NCI-H460 (cell line): ENCODE results near the gene EIF3I. TPM values are rescaled to one million over a fixed set of nuclear protein-coding genes. Genes with fewer than 3 reads are reported as not detected.
A peak's percentile ranks its signal among the peaks of the same experiment; 100 is the strongest.

ENCODE experiments used
- DNase-seq: peaks from one replicate; pipeline ENCODE4 v3.0.0-alpha.2; 2016; ENCODE audit warnings: low read depth; ENCODE audit errors: extremely low read depth
- total RNA-seq: library from RNA; depleted of rRNA; stranded (reverse); fragments of >200 nt; shearing (Covaris generic); gene quantifications from 2 replicates; pipeline ENCODE4 v1.2.3, GENCODE V29; 2014

EIF3I gene
- total RNA-seq, 1 experiment from 2014 or later, result 288 TPM

DNA sequence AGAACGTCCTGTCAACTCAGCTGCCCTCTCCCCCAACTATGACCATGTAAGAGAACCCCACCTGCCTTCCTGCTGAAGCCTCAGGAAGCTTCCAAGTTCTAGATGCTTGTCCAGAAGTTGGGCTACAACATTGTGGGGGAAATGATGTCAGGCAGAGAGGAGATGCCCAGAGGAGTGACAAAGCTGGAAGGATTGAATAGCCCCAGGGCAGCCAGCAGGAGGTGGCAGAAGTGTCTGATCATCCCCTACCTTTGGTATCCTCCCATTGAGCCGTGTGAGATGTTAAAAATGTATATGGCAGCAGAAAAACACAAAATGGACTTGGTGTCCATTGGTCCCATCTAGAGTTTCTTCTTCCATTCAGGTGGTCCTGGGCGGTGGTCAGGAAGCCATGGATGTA, 6.6 kb downstream of the EIF3I start:
- no peak for DNase-seq

DNA sequence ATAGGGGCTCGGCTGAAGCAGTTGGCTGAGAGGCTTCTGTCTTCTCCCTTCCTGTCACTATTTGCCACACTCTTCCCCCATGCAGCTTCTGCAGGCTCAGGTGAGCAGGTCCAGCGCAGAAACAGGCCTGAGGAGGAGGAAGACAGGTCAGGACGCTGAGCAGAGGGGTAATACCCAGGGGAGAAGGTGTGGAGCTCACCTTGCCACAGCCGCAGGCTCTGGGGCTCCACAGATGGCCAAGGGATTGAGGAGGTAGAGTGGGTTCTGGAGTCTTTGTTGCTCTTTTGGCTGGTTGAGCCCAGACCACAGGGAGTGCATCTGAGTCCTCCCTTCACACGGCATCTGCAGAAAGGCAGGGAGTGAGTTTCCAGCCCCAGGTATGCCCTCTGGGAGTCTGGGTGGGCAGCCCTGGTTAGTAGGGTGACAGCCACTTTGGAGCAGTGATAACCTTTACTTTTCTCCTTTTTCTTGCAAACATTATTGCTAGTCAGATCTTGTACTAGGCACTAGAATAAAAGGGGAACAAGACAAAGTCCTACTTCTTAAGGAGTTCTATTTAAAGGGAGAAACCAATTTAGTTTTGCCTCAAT, 9.7 kb downstream of the EIF3I start:
- no peak for DNase-seq

- no peak for DNase-seq
These were observed 10.5 kb downstream of the EIF3I start for GRCh38 chr1:32232558-32233304.

DNA sequence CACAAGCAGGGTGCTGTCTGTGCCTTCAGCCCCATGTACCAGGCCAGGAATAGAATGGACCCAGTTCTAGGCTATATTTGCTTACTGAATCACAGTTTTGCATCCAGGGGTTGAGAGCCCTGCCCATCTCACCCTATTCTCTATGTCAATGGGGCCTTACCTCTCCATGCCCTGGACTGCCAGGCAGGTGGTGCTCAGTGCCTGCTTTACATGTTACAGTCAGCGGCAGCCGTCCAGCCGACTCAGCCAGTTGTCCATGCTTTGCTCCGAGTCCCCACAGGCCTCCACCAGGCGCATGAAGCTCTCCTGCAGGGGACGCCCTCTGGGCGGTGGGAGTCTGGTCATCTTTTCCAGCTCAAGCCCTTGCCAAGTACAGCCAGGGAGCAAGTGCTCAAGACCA, 12.6 kb downstream of the EIF3I start:
- DNase-seq, result no peak

GRCh38 chr1:32239337-32239736, 17.1 kb downstream of the EIF3I start:
- no peak for DNase-seq

DNA sequence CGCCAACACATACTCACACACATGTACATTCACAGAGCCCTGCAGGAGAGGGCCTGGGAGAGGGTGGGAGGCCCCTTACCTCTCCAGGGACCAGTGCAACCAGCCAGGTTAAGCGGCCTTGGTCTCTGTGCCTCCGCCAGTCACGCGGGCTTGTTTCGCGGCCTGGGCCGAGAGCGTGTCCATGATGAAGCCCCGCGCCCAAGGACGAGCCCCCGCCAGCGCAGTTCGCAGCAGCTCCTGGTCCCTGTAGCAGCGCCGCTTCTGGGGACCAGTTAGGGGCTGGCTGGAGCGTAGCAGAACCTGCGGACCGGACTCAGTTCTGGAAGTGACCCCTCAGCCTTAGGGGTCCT, 17.6 kb downstream of the EIF3I start:
- DNase-seq, result no peak

- no peak for DNase-seq
These were observed 18.1 kb downstream of the EIF3I start for GRCh38 chr1:32240140-32240951.

DNA sequence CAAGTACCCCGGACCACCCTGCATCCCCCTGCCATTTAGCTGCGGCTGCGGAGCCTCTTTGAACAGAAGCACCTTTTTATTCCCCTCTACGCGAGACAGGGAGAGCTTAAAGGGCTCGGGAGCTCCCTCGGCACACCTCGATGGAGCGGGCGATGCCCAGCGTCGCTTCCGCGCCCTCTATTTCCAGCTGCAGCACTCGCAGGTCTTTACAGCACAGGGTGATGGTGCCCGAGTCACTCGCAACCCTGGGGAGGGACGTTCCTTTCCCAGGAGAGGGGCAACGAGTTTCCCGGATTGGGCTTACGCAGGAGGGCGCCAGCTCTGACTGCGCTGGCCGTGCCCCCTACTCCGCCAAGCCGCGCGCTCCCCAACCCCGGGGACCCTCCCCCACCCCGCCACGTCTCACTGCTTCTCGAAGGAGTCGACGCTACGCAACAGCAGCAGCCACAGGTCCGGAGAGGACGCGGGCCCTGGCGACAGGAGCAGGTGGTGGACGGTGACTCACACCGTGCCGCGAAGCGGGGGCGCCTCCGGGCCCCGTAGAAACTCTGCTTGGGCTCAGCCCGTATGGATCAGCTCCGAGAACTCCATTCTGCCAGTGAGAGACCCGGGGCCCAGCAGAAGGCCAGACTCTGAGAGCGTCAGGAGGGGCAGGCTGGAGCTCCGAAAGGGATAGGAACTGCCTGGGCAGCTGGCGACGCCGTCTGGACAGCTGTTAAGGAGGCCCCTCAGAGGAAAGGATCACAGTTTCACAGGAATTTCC, 19.0 kb downstream of the EIF3I start:
- DNase-seq, result no peak

- no peak for DNase-seq
These were observed 20.2 kb downstream of the EIF3I start for GRCh38 chr1:32242341-32242851.

- no peak for DNase-seq
These were observed 24.7 kb downstream of the EIF3I start, which contains the start of gene FAM167B for GRCh38 chr1:32246888-32247273. Gene FAM167B (plus strand): TSS chr1:32247222. CDS start chr1:32247422, 200 bp downstream.

DNA sequence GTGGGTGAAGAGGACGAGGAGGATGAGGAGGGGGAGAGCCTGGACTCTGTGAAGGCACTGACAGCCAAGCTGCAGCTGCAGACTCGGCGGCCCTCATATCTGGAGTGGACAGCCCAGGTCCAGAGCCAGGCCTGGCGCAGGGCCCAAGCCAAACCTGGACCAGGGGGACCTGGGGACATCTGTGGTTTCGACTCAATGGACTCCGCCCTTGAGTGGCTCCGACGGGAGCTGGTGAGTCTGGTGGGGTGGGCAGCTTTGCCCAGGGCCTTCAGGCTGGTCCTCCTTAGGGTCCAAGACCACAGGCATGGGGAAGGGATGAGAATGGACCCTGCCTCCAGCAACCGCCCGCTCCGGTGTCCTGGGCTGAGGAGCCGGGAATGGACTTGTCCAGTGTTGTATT, 25.2 kb downstream of the EIF3I start:
- DNase-seq, result no peak

- peak; percentile 52 for DNase-seq
These were observed 26.0 kb downstream of the EIF3I start for GRCh38 chr1:32247983-32248889.

GRCh38 chr1:32249831-32250525, 27.8 kb downstream of the EIF3I start:
- DNase-seq, result no peak

GRCh38 chr1:32250893-32251716, 28.9 kb downstream of the EIF3I start, which contains the start of gene LCK:
Gene LCK (plus strand): TSS chr1:32251265. CDS start chr1:32274330, 23,065 bp downstream.
- DNase-seq, result no peak

DNA sequence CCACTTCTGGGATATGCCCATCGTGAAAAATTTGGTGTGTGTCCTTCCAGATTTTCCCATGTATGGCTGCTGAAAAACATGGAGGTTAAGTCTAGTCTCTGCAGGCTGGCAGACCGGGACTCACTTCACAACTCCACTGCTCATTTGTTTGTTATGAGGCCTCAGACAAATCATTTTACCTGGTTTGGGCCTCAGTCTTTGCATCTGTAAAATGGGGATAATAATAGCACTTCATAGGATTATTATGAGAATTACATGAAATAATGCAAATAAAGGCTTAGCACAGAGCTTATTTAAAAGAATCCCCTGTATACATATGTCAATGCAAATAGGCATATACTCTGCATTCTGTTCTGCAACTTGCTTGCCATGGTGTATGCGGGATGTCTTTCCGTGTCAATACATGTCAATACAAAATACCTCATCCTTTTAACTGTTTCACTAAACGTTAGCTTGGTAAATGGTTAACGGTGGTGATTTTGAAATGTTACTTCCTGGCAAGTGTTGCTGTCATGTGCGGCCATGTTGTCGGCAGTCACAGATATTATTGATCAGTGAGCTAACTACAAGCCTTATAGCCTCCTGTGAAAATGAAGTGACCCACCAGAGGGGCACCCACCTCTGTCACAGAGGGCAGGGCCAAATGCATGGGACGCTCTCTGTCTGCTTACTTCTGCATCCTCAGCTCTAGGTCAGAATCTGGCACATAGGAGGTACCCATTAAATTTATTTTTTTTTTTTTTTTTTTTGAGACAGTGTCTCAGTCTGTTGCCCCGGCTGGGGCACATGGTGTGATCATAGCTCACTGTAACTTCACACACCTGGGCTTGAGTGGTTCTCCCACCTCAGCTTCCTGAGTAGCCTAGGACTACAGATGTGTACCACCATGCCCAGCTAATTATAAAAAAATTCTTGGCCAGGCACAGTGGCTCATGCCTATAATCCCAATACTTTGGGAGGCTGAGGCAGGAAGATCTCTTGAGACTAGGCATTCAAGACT, 33.2 kb downstream of the EIF3I start:
- DNase-seq, result no peak

- no peak for DNase-seq
These were observed 34.4 kb downstream of the EIF3I start for GRCh38 chr1:32256473-32257226.
